Thyroid gland (tissue), 4 donors: ENCODE measurements around the gene NOM1. TPM values are rescaled to one million over a fixed set of nuclear protein-coding genes. Genes with fewer than 3 reads are reported as not detected.
A peak's percentile ranks its signal among the peaks of the same experiment; 100 is the strongest.
"Not testable (repeated sequence)": the region's sequence is repeated elsewhere in the genome, so short reads cannot be mapped to it uniquely, and the experiment has no call there.

ENCODE experiments used
- DNase-seq, 2 donors: peaks; one replicate each; pipeline ENCODE4 v3.0.0-alpha.2; 2019
- H3K27ac ChIP-seq, 3 donors: fragments of 200-600 bp; sonication (generic); 1 replicate in 2 of 3; 2 replicates in 1 of 3; pipeline ENCODE4 v1.5.1; 2016 to 2019; ENCODE audit warnings: mild to moderate bottlenecking in 1 of 3, moderate library complexity in 1 of 3
- H3K27me3 ChIP-seq: fragments of 200-600 bp; sonication (generic); one replicate; pipeline ENCODE4 v1.5.1; 2019
- H3K36me3 ChIP-seq, 2 donors: fragments of 200-600 bp; sonication (generic); one replicate each; pipeline ENCODE4 v1.5.1; 2016 to 2019
- H3K4me1 ChIP-seq, 2 donors: fragments of 200-600 bp; sonication (generic); one replicate each; pipeline ENCODE4 v1.5.1; 2017 to 2019
- H3K4me3 ChIP-seq, 3 donors: fragments of 200-600 bp; sonication (generic); replicated peaks in 1 of 3; 1 replicate in 2 of 3; 2 replicates in 1 of 3; pipeline ENCODE4 v1.5.1; 2016; ENCODE audit warnings: mild to moderate bottlenecking in 1 of 3
- H3K9me3 ChIP-seq: fragments of 200-600 bp; sonication (generic); one replicate; pipeline ENCODE4 v1.5.1; 2017
- POLR2A ChIP-seq, 2 donors: fragments of 450-650 bp; IDR thresholded peaks; one replicate each; pipeline ENCODE4 v1.6.1; 2017; ENCODE audit warnings: antibody characterized with exemption in 2 of 2, mild to moderate bottlenecking in 2 of 2, moderate library complexity in 1 of 2
- WGBS, 2 donors: methylation state at CpG; one replicate each; pipeline ENCODE4 v1.1.5; 2017; 5-methylcytosine and 5-hydroxymethylcytosine counted together
- intact Hi-C: fragments of 100-400 bp; cut with DNase I; formaldehyde crosslinking; loops from one replicate; pipeline ENCODE4 v1.15.1; 2023
- total RNA-seq, 4 donors: library from RNA; depleted of rRNA; stranded (reverse); fragments of >200 nt; gene quantifications; one replicate each; pipeline ENCODE4 v1.2.3, GENCODE V29; 2016
- TF ChIP-seq, protein P1 (sequence below), 6 experiments: fragments of 200-600 bp in 3 of 6; fragments of 450-650 bp in 3 of 6; sonication (generic) in 3 of 6; IDR thresholded peaks; one replicate each; pipeline ENCODE4 v1.5.1; 2016 to 2019; ENCODE audit warnings: antibody characterized with exemption in 6 of 6, mild to moderate bottlenecking in 2 of 6, inconsistent platforms in 1 of 6, moderate library complexity in 1 of 6

The NOM1 gene, protein sequence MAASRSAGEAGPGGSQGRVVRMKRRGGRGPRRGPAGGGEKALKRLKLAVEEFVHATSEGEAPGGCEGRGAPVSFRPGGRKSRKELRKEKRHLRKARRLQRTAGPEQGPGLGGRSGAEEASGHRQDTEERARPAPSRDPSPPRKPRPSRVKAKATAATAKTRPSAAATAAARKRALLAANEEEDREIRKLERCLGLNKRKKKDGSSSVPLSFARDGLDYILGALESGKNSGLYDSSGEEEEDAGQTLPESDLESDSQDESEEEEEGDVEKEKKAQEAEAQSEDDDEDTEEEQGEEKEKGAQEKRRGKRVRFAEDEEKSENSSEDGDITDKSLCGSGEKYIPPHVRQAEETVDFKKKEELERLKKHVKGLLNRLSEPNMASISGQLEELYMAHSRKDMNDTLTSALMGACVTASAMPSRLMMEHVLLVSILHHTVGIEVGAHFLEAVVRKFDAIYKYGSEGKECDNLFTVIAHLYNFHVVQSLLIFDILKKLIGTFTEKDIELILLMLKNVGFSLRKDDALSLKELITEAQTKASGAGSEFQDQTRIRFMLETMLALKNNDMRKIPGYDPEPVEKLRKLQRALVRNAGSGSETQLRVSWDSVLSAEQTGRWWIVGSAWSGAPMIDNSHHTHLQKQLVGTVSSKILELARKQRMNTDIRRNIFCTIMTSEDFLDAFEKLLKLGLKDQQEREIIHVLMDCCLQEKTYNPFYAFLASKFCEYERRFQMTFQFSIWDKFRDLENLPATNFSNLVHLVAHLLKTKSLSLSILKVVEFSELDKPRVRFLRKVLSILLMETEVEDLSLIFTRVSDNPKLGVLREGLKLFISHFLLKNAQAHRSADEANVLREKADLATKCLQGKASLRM
- 10 to 100 TPM; 11.2 to 25.7 (median 16.8) TPM for total RNA-seq

DNA sequence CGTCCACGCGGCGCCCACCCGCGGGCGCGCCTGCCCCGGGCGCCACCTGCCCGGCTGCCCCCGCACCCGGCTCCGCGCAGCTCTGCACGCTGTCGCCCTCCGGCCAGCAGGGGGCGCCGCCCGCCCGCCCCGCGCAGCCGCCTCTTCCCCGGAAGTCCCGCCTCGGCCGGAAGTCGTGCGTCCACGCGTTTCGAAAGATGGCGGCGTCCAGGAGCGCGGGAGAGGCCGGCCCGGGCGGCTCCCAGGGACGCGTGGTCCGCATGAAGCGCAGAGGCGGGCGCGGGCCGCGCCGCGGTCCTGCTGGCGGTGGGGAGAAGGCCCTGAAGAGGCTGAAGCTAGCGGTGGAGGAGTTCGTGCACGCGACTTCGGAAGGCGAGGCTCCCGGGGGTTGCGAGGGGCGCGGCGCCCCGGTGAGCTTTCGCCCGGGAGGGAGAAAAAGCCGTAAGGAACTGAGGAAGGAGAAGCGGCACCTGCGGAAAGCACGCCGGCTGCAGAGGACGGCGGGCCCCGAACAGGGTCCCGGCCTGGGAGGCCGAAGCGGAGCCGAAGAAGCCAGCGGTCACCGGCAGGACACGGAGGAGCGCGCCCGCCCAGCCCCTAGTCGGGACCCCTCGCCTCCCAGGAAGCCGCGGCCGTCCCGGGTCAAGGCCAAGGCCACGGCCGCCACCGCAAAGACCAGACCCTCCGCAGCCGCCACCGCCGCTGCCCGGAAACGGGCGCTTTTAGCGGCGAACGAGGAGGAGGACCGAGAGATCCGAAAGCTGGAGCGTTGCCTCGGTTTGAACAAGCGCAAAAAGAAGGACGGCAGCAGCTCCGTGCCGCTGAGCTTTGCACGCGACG is at the start of gene NOM1:
NOM1 (plus strand) TSS at position 172 of the 840 bp plus-strand sequence; CDS start at position 198, 26 bp downstream.
- 0 to 1% methylated on average over 39 to 50 of the region's 115 CpGs for WGBS, 2 donors
- intact Hi-C loops: no loop called here
- Histone ChIP-seq H3K4me3 (peak within 1 kb of the TSS; percentile 64 to 96 (median 70)), H3K36me3 (peaks cover 4 to 15% of the 10 kb centered on the region in 2 donors), H3K9me3 (no peaks in the 10 kb centered on the region), H3K4me1 (peaks cover 16 to 26% of the 10 kb centered on the region in 2 donors), H3K27me3 (no peaks in the 10 kb centered on the region), H3K27ac (no peak within 1 kb of the TSS)
- TF ChIP-seq, protein P1, sequence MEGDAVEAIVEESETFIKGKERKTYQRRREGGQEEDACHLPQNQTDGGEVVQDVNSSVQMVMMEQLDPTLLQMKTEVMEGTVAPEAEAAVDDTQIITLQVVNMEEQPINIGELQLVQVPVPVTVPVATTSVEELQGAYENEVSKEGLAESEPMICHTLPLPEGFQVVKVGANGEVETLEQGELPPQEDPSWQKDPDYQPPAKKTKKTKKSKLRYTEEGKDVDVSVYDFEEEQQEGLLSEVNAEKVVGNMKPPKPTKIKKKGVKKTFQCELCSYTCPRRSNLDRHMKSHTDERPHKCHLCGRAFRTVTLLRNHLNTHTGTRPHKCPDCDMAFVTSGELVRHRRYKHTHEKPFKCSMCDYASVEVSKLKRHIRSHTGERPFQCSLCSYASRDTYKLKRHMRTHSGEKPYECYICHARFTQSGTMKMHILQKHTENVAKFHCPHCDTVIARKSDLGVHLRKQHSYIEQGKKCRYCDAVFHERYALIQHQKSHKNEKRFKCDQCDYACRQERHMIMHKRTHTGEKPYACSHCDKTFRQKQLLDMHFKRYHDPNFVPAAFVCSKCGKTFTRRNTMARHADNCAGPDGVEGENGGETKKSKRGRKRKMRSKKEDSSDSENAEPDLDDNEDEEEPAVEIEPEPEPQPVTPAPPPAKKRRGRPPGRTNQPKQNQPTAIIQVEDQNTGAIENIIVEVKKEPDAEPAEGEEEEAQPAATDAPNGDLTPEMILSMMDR (IDR thresholded peaks at IDR 0.05): peak in 5 of 6 experiments; percentile 71 to 100 (median 91)
- peak in 1 of 2 donors; percentile 65 for TF ChIP-seq POLR2A (IDR thresholded peaks at IDR 0.05)
- peak; percentile 85 to 90 for DNase-seq

DNA sequence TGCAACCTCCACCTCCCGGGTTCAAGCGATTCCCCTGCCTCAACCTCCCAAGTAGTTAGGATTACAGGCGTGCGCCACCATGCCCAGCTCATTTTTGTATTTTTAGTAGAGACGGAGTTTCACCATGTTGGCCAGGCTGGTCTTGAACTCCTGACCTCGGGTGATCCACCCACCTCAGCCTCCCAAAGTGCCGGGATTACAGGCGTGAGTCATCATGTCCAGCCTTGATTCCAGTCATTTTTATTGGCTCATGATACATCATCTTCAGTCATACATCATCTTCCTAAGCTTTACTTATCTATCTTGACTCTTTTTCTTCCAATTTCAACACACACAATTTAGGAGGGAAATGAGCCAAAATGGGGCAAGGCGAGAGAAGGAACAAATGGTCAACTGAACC is 49.4 kb upstream of the NOM1 start:
- H3K27ac ChIP-seq, DNase-seq, intact Hi-C loops, H3K36me3 ChIP-seq, H3K4me3 ChIP-seq, H3K27me3 ChIP-seq, H3K9me3 ChIP-seq: not testable (repeated sequence)
- H3K4me1 ChIP-seq: peaks cover 0 to 22% of the 10 kb centered on the region in 2 donors
- 89 to 93% methylated on average over 9 of the region's 9 CpGs for WGBS, 2 donors

DNA sequence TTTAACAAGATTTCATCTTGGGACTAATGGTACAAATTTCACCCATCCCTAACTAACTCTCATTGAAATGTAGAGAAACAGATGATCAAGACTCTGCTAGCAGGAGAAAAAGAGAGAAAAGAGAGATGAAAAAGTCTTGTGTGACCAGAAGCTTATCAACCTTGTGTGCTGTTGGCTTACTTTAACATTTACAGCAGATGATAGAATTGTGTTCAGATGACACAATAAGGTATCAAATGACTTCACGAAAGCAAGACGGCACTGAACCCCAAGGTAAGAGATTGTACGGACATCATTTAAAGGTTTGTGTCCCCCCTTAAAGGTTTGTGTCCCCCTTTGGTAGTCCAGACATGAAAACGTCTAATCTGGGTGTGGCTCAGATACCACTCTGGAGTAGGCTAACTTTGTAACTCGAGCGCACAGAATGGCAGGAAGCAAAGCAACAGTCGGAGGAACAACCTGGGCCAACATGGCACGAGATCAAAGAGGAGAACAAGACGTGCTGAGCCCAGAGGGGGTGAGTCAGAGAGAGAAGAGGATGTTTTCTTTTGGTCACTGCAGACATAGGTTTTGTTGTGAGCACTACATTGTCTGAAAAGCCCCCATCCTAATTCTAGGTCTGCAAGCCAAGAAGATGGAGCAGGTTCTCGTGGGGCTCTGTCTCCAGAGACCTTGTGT is 46.1 kb upstream of the NOM1 start:
- DNase-seq: peak; percentile 60
- Histone ChIP-seq H3K36me3 (no peaks in the 10 kb centered on the region), H3K27me3 (no peaks in the 10 kb centered on the region), H3K4me1 (peaks cover 0 to 18% of the 10 kb centered on the region in 2 donors), H3K4me3 (no peak overlapping the region), H3K9me3 (no peaks in the 10 kb centered on the region), H3K27ac (peak overlapping the region in 2 of 3 donors; percentile 11 to 28)
- intact Hi-C loops: no loop called here
- TF ChIP-seq, protein P1 (IDR thresholded peaks at IDR 0.05): no peak
- TF ChIP-seq POLR2A (IDR thresholded peaks at IDR 0.05): no peak
- WGBS, 2 donors: 28 to 41% methylated on average over 10 of the region's 10 CpGs

DNA sequence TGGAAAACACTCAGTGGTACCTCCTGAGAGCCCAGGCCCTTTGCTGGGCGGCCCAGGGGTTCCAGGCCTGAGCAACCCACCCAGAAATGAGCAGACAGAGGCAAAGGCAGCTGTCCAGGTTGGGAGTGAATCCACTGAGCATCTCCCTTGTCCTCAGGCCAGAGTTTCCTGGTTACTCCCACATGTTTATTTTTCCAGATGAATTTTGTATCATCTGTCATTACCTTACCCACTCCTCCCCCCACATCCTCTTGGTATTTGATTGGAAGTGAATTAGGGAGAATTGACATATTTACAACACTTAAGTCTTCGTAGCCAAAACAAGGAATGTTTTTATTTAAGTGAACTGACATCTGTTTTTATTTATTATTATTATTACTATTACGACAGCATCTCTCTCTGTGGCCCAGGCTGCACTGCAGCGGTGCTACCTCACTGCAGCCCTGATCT is 43.3 kb upstream of the NOM1 start:
- TF ChIP-seq POLR2A (IDR thresholded peaks at IDR 0.05): no peak
- TF ChIP-seq, protein P1 (IDR thresholded peaks at IDR 0.05): no peak
- WGBS, 2 donors: 74 to 80% methylated on average over 4 of the region's 4 CpGs
- no peak overlapping the region for H3K4me3 ChIP-seq
- H3K9me3 ChIP-seq: no peaks in the 10 kb centered on the region
- H3K4me1 ChIP-seq: peaks cover 0 to 13% of the 10 kb centered on the region in 2 donors
- H3K27me3 ChIP-seq: no peaks in the 10 kb centered on the region
- no peaks in the 10 kb centered on the region for H3K36me3 ChIP-seq
- no peak for DNase-seq
- intact Hi-C loops: no loop called here
- H3K27ac ChIP-seq: no peak overlapping the region
